ENCODE data around the gene TTC21A.

DNA sequence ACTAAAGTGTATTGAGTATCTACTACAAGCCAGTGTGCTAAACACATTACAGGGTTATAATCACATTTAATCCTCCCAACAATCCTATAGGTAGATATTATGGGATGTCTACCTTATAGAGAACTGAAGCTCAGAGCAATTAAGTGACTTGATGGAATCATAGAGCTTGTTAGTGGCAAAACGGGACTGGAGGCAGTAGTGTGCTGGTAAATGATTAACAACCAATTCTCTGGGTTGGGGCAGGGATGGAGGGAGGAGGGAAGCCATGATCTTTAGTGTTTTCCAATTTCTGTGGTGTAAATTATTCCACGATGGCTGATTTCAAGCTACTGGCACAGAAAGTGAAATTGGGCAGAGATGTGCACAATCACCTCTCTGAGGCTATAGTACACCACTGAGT, 64.4 kb downstream of the TTC21A start:
- no peak for TF ChIP-seq EZH2phosphoT487 (IDR thresholded peaks at IDR 0.05; ENCODE audit: borderline replicate concordance, low read length)
- TF ChIP-seq, protein P1, sequence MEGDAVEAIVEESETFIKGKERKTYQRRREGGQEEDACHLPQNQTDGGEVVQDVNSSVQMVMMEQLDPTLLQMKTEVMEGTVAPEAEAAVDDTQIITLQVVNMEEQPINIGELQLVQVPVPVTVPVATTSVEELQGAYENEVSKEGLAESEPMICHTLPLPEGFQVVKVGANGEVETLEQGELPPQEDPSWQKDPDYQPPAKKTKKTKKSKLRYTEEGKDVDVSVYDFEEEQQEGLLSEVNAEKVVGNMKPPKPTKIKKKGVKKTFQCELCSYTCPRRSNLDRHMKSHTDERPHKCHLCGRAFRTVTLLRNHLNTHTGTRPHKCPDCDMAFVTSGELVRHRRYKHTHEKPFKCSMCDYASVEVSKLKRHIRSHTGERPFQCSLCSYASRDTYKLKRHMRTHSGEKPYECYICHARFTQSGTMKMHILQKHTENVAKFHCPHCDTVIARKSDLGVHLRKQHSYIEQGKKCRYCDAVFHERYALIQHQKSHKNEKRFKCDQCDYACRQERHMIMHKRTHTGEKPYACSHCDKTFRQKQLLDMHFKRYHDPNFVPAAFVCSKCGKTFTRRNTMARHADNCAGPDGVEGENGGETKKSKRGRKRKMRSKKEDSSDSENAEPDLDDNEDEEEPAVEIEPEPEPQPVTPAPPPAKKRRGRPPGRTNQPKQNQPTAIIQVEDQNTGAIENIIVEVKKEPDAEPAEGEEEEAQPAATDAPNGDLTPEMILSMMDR (conservative IDR thresholded peaks at IDR 0.05; ENCODE audit: low read depth, low read length): no peak
